ENCODE measurements around the gene TDRD3.
"Not testable (repeated sequence)": the region's sequence is repeated elsewhere in the genome, so short reads cannot be mapped to it uniquely, and the experiment has no call there.

TDRD3 gene

DNA sequence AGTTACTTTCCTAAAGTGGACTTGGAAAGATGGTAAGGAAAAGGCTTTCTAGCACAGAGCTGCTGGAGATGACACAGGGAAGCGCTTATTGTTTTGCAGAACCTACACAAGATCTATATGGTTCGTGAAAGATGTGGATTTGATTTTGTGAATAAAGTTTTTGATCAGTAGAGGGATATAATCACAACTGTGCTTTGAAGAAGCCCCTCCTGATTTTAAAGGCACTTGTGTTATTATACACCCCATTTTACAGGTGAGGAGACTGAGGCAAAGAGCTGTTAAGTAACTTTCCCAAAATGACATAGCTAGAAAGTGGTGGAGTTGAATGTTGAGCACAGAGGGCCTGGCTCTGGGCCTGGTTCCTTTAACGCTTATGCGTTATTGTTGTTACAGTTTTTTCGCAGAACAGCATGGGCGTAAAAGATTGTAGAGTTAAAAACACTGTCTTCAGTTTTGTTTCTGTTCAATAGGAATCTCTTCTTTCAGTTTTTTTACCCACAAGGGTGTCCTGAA lies 1.4 kb downstream of the TDRD3 start:
- no peak for DNase-seq (ENCODE audit: low read depth, low spot score)

DNA sequence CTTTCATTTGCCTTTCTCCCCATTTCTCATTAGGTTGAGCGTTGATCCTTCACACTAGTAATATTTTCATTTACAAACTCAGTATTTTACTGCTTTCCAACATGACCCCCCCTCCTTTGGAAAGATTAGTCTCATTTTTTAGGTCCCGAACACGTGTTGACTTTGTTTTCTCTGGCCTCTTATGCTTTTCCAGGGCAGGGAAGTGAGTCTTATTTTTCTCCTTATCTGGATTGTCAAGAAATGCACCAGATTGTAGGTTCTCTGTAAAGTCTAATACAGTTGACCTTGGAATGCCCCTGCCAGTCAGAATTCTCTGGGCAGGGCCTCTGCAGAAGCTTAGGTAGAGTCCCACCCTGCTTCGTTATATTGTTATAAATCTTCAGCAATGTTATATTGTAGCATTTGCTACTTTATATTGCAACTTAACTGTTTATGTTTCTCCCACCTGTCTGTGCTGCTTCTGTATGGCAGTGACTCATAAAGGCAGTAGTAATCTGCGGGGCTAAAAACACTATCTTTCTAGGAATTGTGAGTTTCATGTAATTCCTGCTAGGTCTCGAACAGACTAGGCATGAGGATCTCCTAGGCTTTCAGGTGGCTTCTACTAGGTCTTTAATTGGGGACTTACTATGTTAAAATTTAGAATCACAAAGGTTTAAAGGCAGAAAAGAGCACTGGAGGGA lies 2.0 kb downstream of the TDRD3 start:
- no peak for DNase-seq (ENCODE audit: low read depth, low spot score)

DNA sequence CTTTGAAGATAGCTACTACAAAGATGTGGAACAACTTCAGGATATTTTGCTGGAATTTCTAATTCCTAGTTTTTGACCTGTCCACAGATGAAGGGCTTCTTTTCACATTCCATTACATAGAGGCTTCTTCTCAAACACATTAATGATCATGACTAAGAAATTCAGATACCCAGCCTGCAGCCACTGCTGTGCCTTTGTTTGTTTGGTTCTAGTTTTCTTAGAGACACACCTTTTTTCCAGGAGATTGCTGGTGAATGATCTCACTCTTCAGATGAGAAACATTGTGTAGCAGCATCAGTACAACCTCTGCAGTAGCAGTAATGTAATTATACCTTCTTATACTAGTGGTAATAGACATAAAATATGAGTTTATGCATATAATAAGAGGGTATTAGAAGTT lies 5.0 kb downstream of the TDRD3 start:
- DNase-seq (ENCODE audit: low read depth, low spot score): no peak

DNA sequence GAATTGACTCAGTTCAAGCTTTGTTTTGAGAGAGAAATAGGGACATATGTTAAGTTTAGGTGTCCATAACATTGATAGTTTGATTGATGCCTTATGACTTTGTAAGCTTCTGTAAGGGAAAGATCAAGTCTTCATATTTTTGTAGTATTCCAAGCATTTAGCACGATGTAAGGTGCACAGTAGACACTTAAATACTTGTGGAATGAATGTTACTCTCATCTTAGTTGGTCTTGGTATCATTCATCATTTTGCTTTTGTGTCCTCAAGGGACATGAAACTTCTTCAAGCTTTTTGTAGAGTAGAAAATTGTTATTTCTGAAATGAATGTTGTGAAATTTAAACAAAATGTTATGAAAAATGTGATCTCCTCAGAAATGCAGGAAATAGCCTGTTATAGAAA lies 10.1 kb downstream of the TDRD3 start:
- DNase-seq (ENCODE audit: low read depth, low spot score): no peak

DNA sequence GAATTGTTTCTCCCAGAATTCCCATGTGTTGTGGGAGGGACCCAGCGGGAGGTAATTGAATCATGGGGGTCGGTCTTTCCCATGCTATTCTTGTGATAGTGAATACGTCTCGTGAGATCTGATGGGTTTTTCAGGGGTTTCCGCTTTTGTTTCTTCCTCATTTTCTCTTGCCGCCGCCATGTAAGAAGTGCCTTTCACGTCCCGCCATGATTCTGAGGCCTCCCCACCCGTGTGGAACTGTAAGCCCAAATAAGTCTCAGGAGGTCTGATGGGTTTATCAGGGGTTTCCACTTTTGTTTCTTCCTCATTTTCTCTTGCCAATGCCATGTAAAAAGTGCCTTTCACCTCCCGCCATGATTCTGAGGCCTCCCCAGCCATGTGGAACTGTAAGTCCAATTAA lies 10.8 kb downstream of the TDRD3 start:
- not testable (repeated sequence) for DNase-seq (ENCODE audit: low read depth, low spot score)

DNA sequence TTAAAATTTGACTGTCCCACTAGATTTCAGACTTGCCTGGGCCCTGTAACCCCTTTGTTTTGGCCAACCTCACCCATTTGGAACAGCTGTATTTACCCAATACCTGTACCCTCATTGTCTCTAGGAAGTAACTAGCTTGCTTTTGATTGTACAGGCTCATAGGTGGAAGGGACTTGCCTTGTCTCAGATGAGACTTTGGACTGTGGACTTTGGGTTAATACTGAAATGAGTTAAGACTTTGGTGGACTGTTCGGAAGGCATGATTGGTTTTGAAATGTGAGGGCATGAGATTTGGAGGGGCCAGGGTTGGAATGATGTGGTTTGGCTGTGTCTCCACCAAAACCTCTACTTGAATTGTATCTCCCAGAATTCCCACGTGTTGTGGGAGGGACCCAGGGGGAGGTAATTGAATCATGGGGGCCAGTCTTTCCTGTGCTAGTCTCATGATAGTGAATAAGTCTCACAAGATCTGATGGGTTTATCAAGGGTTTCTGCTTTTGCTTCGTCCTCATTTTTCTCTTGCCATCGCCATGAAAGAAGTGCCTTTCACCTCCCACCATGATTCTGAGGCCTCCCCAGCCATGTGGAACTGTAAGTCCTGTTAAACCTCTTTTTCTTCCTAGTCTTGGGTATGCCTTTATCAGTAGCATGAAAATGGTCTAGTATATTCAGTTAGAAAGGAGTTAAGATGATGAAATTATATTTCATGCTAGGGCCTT lies 12.7 kb downstream of the TDRD3 start:
- not testable (repeated sequence) for DNase-seq (ENCODE audit: low read depth, low spot score)

DNA sequence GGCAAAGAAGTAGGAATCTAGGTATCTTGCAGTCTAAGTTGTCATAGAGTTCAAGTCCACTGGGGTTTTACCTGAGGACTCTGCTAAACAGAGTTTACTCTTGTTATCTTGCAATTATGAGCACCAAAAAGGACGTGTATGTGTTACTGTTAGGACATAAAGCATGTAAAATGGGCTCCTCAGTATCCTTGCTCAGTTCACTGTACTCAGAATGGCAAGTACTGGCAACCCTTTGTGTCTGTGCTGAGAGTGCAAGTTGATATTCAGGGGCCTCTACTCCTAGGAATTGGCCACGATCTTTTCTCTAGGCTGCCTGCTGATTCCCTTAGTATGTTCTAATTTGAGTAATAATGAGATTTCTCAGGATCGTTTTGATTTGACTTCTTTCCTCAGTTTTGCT lies 13.3 kb downstream of the TDRD3 start:
- no peak for DNase-seq (ENCODE audit: low read depth, low spot score)

DNA sequence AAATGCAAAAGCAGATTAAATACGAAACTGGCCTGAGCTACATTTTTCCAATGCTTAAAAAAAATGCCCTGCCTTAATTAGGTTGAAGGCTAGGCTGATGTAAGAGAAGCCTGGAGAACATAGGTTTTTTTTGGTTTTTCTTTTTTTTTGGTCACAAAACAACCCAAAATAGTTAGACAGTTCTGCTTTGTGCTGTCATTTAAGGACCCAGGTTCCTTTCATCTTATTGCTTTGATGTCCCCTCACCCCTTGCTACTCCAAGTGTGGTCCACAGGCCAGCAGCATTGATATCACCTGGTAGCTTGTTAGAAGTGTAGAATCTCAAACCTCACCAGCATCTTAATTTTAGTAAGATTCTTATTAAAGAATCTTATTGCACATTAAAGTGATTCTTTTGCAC lies 14.4 kb downstream of the TDRD3 start:
- no peak for DNase-seq (ENCODE audit: low read depth, low spot score)

DNA sequence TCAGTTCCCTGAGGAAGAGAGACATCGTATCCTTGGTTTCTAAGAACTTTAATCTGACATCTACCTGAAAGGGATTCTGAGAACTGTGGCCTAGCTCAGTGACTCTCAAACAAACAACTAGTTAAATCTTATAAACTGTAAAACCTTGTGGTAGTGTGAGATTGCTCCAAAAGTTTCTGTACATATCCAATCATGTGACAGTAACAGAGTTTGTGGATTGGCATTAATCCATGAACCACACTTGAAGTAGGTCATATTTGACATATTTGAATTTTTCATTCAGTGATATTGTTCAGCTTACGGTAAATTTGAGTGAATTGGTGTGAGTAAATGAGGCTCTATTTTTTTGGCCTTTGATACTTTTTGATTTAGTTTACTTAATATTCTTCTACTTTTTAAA lies 15.0 kb downstream of the TDRD3 start:
- DNase-seq (ENCODE audit: low read depth, low spot score): no peak

DNA sequence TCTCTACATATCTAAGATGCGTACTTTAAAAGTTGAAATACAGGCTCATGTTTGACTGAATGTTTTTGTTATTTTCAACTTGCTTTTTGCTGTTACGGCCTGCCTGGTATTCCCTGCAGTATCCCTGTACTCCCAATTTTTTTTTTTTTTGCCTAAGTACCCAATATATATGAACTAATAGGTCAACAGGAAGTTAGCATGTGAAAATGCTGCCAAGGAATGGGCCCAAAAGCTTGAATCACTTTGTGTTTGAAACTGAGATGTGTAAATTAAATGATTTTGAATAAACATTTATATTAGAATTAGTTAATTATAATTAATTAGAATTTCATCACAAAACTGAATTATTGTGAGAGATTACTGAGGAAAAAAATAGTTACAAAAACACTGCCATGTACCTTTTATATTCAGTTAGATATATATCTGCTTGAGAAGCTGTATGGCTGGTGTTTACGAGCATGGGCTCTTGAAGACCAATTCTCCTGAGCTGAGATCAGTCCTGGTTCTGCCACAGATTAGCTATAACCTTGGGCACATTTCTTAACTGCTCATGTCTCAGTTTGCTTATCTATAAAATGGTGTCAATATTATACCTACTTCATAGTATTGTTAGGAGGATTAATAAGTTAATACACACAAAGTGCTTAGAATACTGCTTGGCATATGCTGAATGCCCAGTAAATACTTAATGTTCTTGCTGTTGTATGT lies 16.0 kb downstream of the TDRD3 start:
- DNase-seq (ENCODE audit: low read depth, low spot score): no peak

DNA sequence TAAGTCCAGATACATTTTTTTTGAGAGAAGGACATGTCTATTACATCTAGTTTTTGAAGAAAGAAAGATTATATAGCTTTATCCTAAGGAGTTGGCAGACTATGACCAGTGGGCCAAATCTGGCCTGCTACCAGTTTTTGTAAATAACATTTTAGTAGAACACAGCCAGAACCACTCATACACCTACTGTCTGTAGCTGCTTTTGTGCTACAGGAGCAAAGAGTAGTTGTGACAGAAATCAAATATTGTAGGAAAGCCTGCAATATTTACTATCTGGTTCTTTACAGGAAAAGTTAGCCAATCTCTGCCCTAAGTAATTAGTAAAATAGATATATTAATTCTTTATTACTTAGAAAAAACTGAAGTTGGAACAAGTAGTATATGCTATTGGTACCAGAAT lies 17.2 kb downstream of the TDRD3 start:
- DNase-seq (ENCODE audit: low read depth, low spot score): no peak

DNA sequence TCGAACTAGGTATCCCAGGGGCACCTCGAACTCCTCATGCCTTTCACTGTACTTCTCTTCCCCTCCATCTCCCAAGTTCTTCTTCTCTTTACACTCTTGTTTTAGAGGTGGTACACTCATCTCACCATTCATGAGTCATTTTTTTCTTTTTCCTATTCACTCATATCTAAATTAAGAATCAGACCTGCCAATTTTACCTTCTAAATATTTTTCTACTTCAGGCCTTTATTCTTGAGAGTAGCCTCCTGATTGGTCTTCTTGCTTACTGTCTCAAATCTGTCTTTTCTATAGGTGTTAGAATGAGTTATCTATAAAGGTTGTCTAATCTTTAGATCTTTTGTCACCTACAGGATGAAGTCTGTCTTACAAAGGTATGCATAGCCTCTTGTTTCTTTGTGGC lies 20.7 kb downstream of the TDRD3 start:
- no peak for DNase-seq (ENCODE audit: low read depth, low spot score)

DNA sequence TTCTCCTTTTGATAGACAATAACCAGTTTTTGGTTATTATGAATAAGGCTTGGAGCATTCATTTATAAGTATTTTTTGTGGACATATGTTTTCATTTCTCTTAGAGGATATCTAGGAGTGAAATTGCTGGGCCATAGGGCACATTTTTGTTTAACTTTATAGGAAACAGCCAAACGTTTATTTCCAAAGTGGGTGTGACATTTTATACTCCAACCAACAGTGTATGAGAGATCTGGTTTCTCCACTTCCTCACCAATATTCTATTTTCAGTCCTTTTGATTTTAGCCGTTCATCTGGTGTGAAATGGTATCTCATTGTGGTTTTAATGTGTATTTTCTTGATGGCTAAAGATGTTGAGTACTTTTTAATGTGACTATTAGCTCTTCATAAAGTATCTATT lies 21.9 kb downstream of the TDRD3 start:
- DNase-seq (ENCODE audit: low read depth, low spot score): no peak

DNA sequence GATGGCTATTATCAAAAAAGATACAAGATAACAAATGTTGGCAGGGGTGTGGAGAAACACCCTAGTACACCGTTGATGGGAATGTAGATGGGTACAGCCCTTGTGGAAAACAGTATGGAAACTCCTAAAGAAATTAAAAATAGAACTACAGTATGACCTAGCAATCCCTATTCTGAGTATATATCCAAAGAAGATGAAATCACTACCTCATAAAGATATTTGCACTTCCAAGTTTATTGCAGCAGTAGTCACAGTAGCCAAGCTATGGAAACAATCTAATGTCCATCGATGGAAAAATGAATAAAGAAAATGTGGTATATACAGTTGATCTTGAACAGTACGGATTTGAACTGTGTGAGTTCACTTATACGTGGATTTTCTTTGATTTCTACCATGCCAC lies 28.3 kb downstream of the TDRD3 start:
- no peak for DNase-seq (ENCODE audit: low read depth, low spot score)

DNA sequence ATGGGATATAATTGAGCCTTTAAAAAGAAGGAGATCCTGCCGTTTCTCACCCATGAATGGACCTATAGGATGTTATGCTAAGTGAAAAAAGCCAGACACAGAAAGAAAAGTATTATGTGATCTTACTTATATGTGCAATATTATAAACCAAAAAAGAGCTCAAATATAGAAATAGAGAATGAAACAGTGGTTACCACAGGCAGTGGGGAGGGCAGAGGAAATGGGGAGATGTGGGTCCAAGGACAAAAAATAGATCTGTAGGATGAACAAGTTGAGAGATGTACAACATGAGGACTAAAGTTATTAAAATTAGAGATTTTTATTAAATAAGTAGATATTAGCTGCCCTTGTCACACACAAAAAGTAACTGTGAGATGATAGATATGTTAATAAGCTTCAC lies 29.1 kb downstream of the TDRD3 start:
- DNase-seq (ENCODE audit: low read depth, low spot score): no peak

DNA sequence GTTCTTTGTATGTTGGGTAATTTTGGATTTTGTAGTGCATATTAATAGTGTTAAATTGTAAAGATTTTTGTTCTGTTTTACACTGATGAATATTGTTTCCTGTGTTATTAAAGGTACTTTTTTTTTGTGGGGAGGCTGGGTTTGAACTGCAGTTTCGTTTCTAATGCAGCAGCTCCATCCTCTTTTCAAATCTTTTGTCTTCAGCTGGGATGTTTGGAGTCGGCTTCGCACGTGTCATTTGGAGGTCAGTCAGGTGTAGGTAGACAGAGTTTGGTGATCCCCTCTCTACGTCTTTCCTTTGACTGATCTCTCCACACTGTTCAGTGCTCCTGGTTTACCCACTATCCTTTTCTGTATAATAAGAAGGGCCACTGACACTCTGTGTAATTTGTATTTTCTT lies 30.3 kb downstream of the TDRD3 start:
- no peak for DNase-seq (ENCODE audit: low read depth, low spot score)

DNA sequence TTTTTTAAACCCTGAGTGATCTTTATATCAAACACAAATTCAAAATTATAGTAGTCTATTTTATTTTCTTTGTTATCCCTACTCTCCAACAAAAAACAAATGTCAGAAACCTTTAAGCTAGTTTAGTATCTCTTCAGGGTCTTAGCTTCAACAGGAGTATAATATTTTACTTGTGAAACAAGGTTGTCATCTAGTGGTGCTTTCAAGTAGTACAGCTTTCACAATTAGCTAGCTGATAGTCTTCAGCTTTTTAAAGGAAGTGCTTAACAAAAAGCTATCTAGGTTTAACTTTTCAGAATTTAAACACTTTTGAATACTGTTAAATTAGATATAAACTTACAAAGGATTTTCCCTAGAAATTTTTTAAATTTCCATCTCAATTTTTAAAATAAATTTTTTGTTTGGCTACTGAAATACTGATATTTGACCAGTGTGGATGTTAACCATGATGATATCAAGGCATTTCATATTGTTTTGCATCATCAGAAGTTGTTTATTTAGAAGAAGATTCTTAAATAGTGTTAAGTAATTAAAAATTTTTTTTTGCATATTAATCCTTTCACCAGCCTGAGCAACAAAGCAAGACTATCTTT lies 34.2 kb downstream of the TDRD3 start:
- peak; percentile 28 for DNase-seq (ENCODE audit: low read depth, low spot score)

DNA sequence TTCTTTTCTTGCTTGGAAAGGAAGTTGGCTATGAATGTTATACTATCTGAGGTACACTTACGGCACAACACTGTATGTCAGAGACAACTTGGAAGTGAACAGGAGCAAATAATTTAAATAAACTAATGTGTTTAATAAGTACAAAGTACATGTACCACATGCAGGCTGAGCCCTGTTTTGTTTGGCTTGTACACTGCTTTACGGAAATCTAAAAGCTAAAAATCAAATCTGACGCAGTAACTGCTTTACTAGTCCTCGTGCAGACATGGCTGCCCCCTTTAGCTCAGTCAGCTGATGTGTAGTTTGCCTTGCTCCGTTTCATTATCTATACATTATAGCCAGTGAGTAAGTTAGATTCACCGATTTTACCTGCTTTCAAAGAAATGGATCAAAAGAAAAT lies 36.5 kb downstream of the TDRD3 start:
- DNase-seq (ENCODE audit: low read depth, low spot score): no peak

DNA sequence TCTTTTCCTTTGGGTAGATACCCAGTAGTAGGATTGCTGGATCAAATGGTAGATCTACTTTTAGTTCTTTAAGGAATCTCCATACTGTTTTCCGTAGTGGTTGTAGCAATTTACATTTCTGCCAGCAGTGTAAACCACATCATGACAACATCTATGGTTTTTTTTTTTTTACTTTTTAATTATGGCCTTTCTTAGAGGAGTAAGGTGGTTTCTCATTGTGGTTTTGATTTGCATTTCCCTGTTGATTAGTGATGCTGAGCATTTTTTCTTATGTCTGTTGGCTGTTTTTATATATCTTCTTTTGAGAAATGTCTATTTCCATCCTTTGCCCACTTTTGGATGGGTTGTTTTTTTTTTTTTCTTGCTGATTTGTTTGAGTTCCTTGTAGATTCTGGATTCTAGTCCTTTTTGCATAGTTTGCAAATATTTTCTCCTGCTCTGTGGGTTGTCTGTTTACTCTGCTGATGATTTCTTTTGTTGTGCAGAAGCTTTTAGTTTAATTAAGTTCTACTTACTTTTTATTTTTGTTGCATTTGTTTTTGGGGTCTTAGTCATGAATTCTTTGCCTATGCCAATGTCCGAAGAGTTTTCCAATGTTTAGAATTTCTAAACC lies 38.8 kb downstream of the TDRD3 start:
- no peak for DNase-seq (ENCODE audit: low read depth, low spot score)

DNA sequence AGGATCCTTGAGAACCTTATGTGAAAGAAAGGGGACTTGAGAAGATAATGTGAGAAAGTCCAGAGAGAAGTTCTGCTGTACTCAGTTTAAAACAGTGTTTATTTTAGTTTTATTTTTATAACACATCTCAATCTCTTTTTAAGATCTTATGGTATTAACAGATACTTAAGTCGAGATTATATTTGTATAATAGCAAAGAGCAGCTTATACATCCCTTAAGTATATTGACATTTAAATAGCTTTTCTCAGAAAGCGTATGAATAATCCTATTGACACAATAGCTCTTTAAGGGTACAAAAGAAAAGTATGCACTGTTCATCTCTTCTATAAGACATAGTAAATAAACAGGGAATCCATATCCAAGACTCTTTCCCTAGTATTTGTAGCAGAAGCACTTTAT lies 42.2 kb downstream of the TDRD3 start:
- DNase-seq (ENCODE audit: low read depth, low spot score): no peak

DNA sequence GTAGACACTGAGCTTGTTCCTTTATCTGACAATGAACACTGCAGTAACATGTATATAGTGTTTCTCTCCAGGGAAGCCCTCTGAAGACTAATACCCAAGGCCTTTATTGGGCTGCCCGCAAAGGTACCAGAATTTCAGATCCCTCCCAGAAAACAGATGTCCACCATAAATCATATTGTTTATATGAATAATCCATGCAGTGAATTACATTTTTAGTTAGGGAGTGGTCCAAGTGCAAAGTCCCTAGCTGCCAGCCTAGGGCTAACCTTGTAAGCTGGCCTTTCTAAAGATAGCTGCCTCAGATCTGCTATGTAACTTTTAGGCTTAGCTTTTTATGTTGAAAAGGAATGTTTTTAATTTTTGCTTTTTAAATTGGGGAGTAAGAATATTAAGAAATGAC lies 44.7 kb downstream of the TDRD3 start:
- no peak for DNase-seq (ENCODE audit: low read depth, low spot score)

Data from smooth muscle cell of the brain vasculature (primary cell).